SK-N-SH treated with all-trans-retinoic acid at 6 μM for 48 hours (cell line): ENCODE results near the gene DSCAM.

Experiments used
- ATAC-seq: fragments of 200-7000 bp; cut with Tn5 transposase; 3 replicates; pipeline ENCODE4 v1.9.1; 2020; ENCODE audit warnings: mild to moderate bottlenecking, moderate library complexity
- ARNTL ChIP-seq: fragments of 450-650 bp; formaldehyde crosslinking; IDR thresholded peaks from 2 replicates; pipeline ENCODE4 v1.5.0; 2020; ENCODE audit warnings: low read depth, mild to moderate bottlenecking, moderate library complexity, borderline replicate concordance
- BACH2 ChIP-seq: fragments of 250-450 bp; sonication (Bioruptor Pico); IDR thresholded peaks from 2 replicates; pipeline ENCODE4 v1.9.0; 2021; ENCODE audit warnings: mild to moderate bottlenecking, borderline replicate concordance
- CSDC2 ChIP-seq: fragments of 250-450 bp; sonication (Bioruptor Pico); IDR thresholded peaks from 2 replicates; pipeline ENCODE4 v1.5.0; 2020; ENCODE audit warnings: mild to moderate bottlenecking, moderate library complexity
- ESRRG ChIP-seq: fragments of 250-450 bp; sonication (Bioruptor Pico); IDR thresholded peaks from 2 replicates; pipeline ENCODE4 v1.6.1; 2021; ENCODE audit warnings: mild to moderate bottlenecking
- GLIS3 ChIP-seq: fragments of 250-450 bp; sonication (Bioruptor Pico); IDR thresholded peaks from 2 replicates; pipeline ENCODE4 v1.5.0; 2020; ENCODE audit warnings: mild to moderate bottlenecking, moderate library complexity
- ISL1 ChIP-seq: fragments of 250-450 bp; sonication (Bioruptor Pico); IDR thresholded peaks from 2 replicates; pipeline ENCODE4 v2.1.2; 2022; ENCODE audit warnings: mild to moderate bottlenecking, moderate library complexity
- OSR1 ChIP-seq: fragments of 250-450 bp; sonication (Bioruptor Pico); IDR thresholded peaks from 2 replicates; pipeline ENCODE4 v1.8.0; 2022; ENCODE audit warnings: moderate library complexity, mild to moderate bottlenecking, inconsistent platforms
- POU6F1 ChIP-seq: fragments of 250-450 bp; sonication (Bioruptor Pico); IDR thresholded peaks from 2 replicates; pipeline ENCODE4 v1.8.0; 2021; ENCODE audit warnings: low read depth, mild to moderate bottlenecking, moderate library complexity, borderline replicate concordance
- RARB ChIP-seq: fragments of 250-450 bp; sonication (Bioruptor Pico); IDR thresholded peaks from 2 replicates; pipeline ENCODE4 v1.8.0; 2021; ENCODE audit warnings: mild to moderate bottlenecking, moderate library complexity
- SNAI2 ChIP-seq: fragments of 250-450 bp; sonication (Bioruptor Pico); IDR thresholded peaks from 2 replicates; pipeline ENCODE4 v1.5.0; 2020; ENCODE audit warnings: mild to moderate bottlenecking, moderate library complexity
- TCF4 ChIP-seq: fragments of 250-450 bp; sonication (Bioruptor Pico); IDR thresholded peaks from 2 replicates; pipeline ENCODE4 v1.8.0; 2021; ENCODE audit warnings: mild to moderate bottlenecking, moderate library complexity, borderline replicate concordance
- TOX ChIP-seq: fragments of 250-450 bp; sonication (Bioruptor Pico); IDR thresholded peaks from 2 replicates; pipeline ENCODE4 v1.8.0; 2021; ENCODE audit warnings: mild to moderate bottlenecking, moderate library complexity, borderline replicate concordance
- TSHZ2 ChIP-seq: fragments of 250-450 bp; sonication (Bioruptor Pico); IDR thresholded peaks from 2 replicates; pipeline ENCODE4 v1.5.0; 2020; ENCODE audit warnings: mild to moderate bottlenecking, moderate library complexity
- ZC3H10 ChIP-seq: fragments of 250-450 bp; sonication (Bioruptor Pico); IDR thresholded peaks from 2 replicates; pipeline ENCODE4 v1.5.1; 2021; ENCODE audit warnings: mild to moderate bottlenecking, moderate library complexity
- ZFP3 ChIP-seq: fragments of 250-450 bp; sonication (Bioruptor Pico); IDR thresholded peaks from 2 replicates; pipeline ENCODE4 v1.5.0; 2020; ENCODE audit warnings: mild to moderate bottlenecking, moderate library complexity
- ZFP30 ChIP-seq: fragments of 450-650 bp; formaldehyde crosslinking; IDR thresholded peaks from 2 replicates; pipeline ENCODE4 v1.5.0; 2022; ENCODE audit warnings: mild to moderate bottlenecking, moderate library complexity
- ZNF565 ChIP-seq: fragments of 450-650 bp; formaldehyde crosslinking; conservative IDR thresholded peaks from 2 replicates; pipeline ENCODE4 v1.5.0; 2020; ENCODE audit warnings: low read depth, mild to moderate bottlenecking, moderate library complexity
- ZNF70 ChIP-seq: fragments of 450-650 bp; formaldehyde crosslinking; IDR thresholded peaks from 2 replicates; pipeline ENCODE4 v1.5.0; 2020; ENCODE audit warnings: mild to moderate bottlenecking, moderate library complexity
- ZNF8 ChIP-seq: fragments of 450-650 bp; formaldehyde crosslinking; IDR thresholded peaks from 2 replicates; pipeline ENCODE4 v1.5.0; 2020; ENCODE audit warnings: mild to moderate bottlenecking, moderate library complexity
- TF ChIP-seq, protein P1 (sequence below): fragments of 250-450 bp; sonication (Bioruptor Pico); IDR thresholded peaks from 2 replicates; pipeline ENCODE4 v1.8.0; 2020; ENCODE audit warnings: mild to moderate bottlenecking, moderate library complexity, borderline replicate concordance
- TF ChIP-seq, protein P2 (sequence below): fragments of 250-450 bp; sonication (Bioruptor Pico); IDR thresholded peaks from 2 replicates; pipeline ENCODE4 v1.5.1; 2020; ENCODE audit warnings: low read depth, mild to moderate bottlenecking, moderate library complexity

Gene DSCAM

GRCh38 chr21:40516335-40516734 lies 330.6 kb downstream of the DSCAM start:
- no peak for ATAC-seq
- TF ChIP-seq ZFP3 (CRISPR knock-in tag) = no peak
- no peak for TF ChIP-seq GLIS3 (CRISPR knock-in tag)
- TF ChIP-seq POU6F1 (CRISPR knock-in tag) = no peak
- no peak for TF ChIP-seq OSR1
- no peak for TF ChIP-seq ARNTL
- no peak for TF ChIP-seq ZC3H10 (CRISPR knock-in tag)
- no peak for TF ChIP-seq TCF4 (CRISPR knock-in tag)
- no peak for TF ChIP-seq ISL1 (CRISPR knock-in tag)
- TF ChIP-seq CSDC2 (CRISPR knock-in tag) = no peak
- TF ChIP-seq TOX = no peak
- no peak for TF ChIP-seq ESRRG (CRISPR knock-in tag)
- no peak for TF ChIP-seq SNAI2
- no peak for TF ChIP-seq BACH2 (CRISPR knock-in tag)
- TF ChIP-seq TSHZ2 (CRISPR knock-in tag) = no peak
- TF ChIP-seq ZNF70 (CRISPR knock-in tag) = no peak
- TF ChIP-seq ZNF565 = no peak
- TF ChIP-seq, protein P1, sequence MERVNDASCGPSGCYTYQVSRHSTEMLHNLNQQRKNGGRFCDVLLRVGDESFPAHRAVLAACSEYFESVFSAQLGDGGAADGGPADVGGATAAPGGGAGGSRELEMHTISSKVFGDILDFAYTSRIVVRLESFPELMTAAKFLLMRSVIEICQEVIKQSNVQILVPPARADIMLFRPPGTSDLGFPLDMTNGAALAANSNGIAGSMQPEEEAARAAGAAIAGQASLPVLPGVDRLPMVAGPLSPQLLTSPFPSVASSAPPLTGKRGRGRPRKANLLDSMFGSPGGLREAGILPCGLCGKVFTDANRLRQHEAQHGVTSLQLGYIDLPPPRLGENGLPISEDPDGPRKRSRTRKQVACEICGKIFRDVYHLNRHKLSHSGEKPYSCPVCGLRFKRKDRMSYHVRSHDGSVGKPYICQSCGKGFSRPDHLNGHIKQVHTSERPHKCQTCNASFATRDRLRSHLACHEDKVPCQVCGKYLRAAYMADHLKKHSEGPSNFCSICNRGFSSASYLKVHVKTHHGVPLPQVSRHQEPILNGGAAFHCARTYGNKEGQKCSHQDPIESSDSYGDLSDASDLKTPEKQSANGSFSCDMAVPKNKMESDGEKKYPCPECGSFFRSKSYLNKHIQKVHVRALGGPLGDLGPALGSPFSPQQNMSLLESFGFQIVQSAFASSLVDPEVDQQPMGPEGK (CRISPR knock-in tag) = no peak
- TF ChIP-seq ZFP30 (CRISPR knock-in tag) = no peak
- TF ChIP-seq, protein P2, sequence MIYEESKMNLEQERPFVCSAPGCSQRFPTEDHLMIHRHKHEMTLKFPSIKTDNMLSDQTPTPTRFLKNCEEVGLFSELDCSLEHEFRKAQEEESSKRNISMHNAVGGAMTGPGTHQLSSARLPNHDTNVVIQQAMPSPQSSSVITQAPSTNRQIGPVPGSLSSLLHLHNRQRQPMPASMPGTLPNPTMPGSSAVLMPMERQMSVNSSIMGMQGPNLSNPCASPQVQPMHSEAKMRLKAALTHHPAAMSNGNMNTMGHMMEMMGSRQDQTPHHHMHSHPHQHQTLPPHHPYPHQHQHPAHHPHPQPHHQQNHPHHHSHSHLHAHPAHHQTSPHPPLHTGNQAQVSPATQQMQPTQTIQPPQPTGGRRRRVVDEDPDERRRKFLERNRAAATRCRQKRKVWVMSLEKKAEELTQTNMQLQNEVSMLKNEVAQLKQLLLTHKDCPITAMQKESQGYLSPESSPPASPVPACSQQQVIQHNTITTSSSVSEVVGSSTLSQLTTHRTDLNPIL = no peak

DNA sequence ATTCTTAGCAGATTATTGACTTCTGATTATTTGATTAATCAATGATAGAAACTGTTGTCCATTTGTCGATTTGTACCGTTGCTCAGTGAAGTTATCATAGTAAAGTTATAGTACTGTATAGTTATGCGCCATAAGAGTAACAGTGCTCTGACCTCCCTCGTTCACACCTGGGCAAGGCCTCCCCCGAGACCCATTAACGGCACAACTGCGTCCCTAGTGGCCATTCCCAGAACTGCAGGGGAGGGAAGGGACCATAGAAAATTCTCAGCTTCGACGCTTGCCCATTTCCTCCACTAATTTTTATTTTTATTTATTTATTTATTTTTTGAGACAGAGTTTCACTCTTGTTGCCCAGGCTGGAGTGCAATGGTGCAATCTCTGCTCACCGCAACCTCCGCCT lies 334.4 kb downstream of the DSCAM start:
- no peak for ATAC-seq
- TF ChIP-seq OSR1 = no peak
- TF ChIP-seq ESRRG (CRISPR knock-in tag) = no peak
- TF ChIP-seq RARB (CRISPR knock-in tag) = no peak
- TF ChIP-seq POU6F1 (CRISPR knock-in tag) = no peak
- TF ChIP-seq GLIS3 (CRISPR knock-in tag) = no peak
- TF ChIP-seq ZFP3 (CRISPR knock-in tag) = no peak
- TF ChIP-seq ZNF8 (CRISPR knock-in tag) = no peak
- no peak for TF ChIP-seq ZNF70 (CRISPR knock-in tag)
- TF ChIP-seq ARNTL = no peak
- TF ChIP-seq, protein P1 (CRISPR knock-in tag) = no peak
